ENCODE measurements around the gene NACAD.

Gene NACAD

GRCh38 chr7:45133352-45133751 is 44.6 kb upstream of the NACAD start:
- H3K27me3 ChIP-seq (ENCODE audit: insufficient read depth, poor library complexity, severe bottlenecking): no peaks in the 10 kb centered on the region
- no peak overlapping the region for H3K4me3 ChIP-seq (replicated peaks; ENCODE audit: insufficient read depth, low read length)
- no peak overlapping the region for H3K27ac ChIP-seq (replicated peaks)
- DNase-seq (ENCODE audit: low read depth in 1 of 2, low spot score in 1 of 2): no peak
- TF ChIP-seq REST (IDR thresholded peaks at IDR 0.05; ENCODE audit: insufficient replicate concordance, low read depth): no peak
- TF ChIP-seq CTCF (IDR thresholded peaks at IDR 0.05; ENCODE audit: insufficient read depth, low read length): no peak
- TF ChIP-seq SPI1 (IDR thresholded peaks at IDR 0.05; ENCODE audit: borderline replicate concordance, low read depth): no peak
- TF ChIP-seq POLR2AphosphoS5 (IDR thresholded peaks at IDR 0.05; ENCODE audit: low read depth): no peak
- TF ChIP-seq GABPA (IDR thresholded peaks at IDR 0.05; ENCODE audit: low read depth): no peak

- Histone ChIP-seq H3K27ac (replicated peaks) (0 out of 2 replicates have a peak overlapping the region, but pooled peaks have one; percentile 5), H3K27me3 (ENCODE audit: insufficient read depth, poor library complexity, severe bottlenecking) (no peaks in the 10 kb centered on the region), H3K4me3 (replicated peaks; ENCODE audit: insufficient read depth, low read length) (no peak overlapping the region)
- peak in 1 of 2 experiments; percentile 53 for DNase-seq (ENCODE audit: low read depth in 1 of 2, low spot score in 1 of 2)
- TF ChIP-seq REST (IDR thresholded peaks at IDR 0.05; ENCODE audit: insufficient replicate concordance, low read depth) (no peak), SPI1 (IDR thresholded peaks at IDR 0.05; ENCODE audit: borderline replicate concordance, low read depth) (no peak), GABPA (IDR thresholded peaks at IDR 0.05; ENCODE audit: low read depth) (no peak), CTCF (IDR thresholded peaks at IDR 0.05; ENCODE audit: insufficient read depth, low read length) (no peak), POLR2AphosphoS5 (IDR thresholded peaks at IDR 0.05; ENCODE audit: low read depth) (no peak)
Observed at GRCh38 chr7:45132708-45133320, 44.0 kb upstream of the NACAD start.

- Histone ChIP-seq H3K27ac (replicated peaks) (no peak overlapping the region), H3K4me3 (replicated peaks; ENCODE audit: insufficient read depth, low read length) (no peak overlapping the region)
Observed at GRCh38 chr7:45131891-45132290, 43.1 kb upstream of the NACAD start.

More at GRCh38 chr7:45131891-45132290, 43.1 kb upstream of the NACAD start:
- H3K27me3 ChIP-seq (ENCODE audit: insufficient read depth, poor library complexity, severe bottlenecking): no peaks in the 10 kb centered on the region
- TF ChIP-seq SPI1 (IDR thresholded peaks at IDR 0.05; ENCODE audit: borderline replicate concordance, low read depth): no peak
- no peak for TF ChIP-seq GABPA (IDR thresholded peaks at IDR 0.05; ENCODE audit: low read depth)
- TF ChIP-seq POLR2AphosphoS5 (IDR thresholded peaks at IDR 0.05; ENCODE audit: low read depth): no peak
- TF ChIP-seq CTCF (IDR thresholded peaks at IDR 0.05; ENCODE audit: insufficient read depth, low read length): no peak
- TF ChIP-seq REST (IDR thresholded peaks at IDR 0.05; ENCODE audit: insufficient replicate concordance, low read depth): no peak
- DNase-seq (ENCODE audit: low read depth in 1 of 2, low spot score in 1 of 2): no peak
